Mesenteric fat pad (tissue), 1 donor: ENCODE results near the gene CARD14. TPM values are rescaled to one million over a fixed set of nuclear protein-coding genes. Genes with fewer than 3 reads are reported as not detected.

Experiments
- DNase-seq: peaks from one replicate; pipeline ENCODE4 v3.0.0-alpha.2; 2020; ENCODE audit warnings: low spot score
- total RNA-seq: library from RNA; stranded (reverse); fragmentation: NEBNext Ultra II Directional; extraction: Animal tissue kit (Norgen Biotek cat#: 25700); gene quantifications from one replicate; pipeline ENCODE4 v1.2.1, GENCODE V29; 2021
- donor health status: DM: yes; HTN: yes; CAD: no.

The CARD14 gene
- total RNA-seq, 1 donor from 2014 or later = not detected

- no peak for DNase-seq
Observed at GRCh38 chr17:80209765-80210164, 39.9 kb downstream of the CARD14 start.

DNA sequence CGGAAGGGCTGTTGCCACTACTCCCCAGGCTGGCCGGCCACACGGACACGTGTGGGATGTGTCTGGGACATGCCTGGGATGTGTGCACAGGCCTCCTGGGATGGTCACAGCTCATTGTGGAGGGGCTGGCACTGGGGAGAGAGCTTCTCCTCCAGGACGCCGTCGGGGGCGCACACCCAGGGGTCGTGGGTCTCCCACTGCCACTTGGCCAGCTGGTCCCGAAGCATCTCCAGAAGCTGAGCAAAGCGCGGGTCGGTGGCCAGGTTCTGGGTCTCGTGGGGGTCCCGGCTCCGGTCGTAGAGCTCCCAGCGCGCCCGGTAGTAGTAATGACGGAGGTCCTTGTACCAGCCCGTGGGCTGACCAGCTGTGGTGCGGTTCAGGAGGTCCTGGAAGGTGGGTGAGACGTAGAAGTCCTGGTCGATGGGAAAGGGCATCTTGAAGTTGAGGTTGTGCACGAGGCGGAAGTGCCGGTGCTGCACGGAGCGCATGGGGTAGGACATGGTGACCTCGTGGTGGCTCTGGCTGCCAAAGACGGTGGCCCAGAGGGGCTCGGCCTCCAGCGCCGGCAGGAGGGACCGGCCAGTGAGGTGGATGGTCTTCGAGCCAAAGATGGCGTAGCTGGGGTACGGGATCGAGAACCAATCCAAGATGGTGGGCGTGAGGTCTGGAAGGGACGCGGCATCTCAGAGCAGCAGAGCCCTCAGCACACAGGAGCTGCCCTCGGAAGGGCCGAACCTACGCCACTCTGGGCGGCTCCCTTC lies 40.7 kb downstream of the CARD14 start:
- DNase-seq = no peak

DNA sequence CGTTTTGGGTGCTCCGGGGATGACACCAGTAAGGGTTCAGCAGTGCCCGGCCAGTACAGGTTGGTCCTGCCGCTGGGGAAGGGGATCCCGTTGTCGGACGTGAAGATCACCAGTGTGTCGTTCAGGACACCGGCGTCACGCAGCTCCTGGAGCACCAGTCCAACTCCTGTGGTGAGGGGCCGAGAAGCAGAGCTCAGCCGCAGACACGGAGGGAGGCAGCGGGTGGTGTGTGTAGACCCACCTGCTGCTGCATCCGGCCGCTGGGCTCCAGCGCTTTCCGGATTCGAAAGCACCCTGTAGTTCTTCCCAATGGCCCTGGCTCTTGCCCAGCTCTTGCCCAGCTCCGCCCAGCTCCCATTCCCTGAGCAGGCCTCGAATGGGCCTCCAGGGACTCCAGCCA lies 42.3 kb downstream of the CARD14 start:
- no peak for DNase-seq

DNA sequence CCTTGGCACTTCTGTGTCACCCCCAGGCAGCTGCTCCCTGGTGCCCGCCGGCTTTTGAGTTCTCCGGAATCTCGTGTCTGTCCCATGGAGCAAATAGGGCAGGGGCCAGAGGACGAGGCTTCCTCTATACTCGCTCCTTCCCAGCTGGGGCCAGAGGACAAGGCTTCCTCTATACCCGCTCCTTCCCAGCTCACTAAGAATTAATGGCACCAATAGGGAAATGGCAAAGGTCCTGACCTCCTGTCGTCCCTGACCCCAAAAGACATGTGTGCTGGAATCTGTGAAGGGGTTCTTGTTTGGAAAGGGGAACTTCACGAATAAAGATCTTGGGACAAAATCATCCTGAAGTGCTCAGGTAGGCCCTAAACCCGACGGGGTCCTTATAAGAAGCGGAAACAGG lies 42.7 kb downstream of the CARD14 start:
- no peak for DNase-seq

- DNase-seq = no peak
Observed at GRCh38 chr17:80212962-80213642, 43.3 kb downstream of the CARD14 start.

DNA sequence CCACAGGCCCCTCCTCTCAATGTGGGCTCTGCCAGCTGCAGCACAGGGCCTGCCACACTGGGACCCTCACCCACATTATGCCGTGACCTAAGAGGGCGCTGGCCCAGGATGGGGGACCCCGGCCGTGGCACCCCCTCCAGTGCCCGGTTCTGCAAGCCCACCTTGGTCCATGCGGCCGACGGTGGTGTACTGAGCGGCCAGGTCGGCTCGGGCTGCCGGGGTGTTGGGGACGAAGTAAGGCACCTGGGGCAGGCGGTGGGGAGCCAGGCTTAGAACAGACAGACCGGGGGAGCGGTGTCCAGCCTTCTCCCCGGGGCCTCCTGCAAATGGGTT lies 43.8 kb downstream of the CARD14 start:
- no peak for DNase-seq

GRCh38 chr17:80214012-80214877 lies 44.4 kb downstream of the CARD14 start:
- no peak for DNase-seq

- no peak for DNase-seq
Observed at GRCh38 chr17:80214878-80215210, 45.0 kb downstream of the CARD14 start.

DNA sequence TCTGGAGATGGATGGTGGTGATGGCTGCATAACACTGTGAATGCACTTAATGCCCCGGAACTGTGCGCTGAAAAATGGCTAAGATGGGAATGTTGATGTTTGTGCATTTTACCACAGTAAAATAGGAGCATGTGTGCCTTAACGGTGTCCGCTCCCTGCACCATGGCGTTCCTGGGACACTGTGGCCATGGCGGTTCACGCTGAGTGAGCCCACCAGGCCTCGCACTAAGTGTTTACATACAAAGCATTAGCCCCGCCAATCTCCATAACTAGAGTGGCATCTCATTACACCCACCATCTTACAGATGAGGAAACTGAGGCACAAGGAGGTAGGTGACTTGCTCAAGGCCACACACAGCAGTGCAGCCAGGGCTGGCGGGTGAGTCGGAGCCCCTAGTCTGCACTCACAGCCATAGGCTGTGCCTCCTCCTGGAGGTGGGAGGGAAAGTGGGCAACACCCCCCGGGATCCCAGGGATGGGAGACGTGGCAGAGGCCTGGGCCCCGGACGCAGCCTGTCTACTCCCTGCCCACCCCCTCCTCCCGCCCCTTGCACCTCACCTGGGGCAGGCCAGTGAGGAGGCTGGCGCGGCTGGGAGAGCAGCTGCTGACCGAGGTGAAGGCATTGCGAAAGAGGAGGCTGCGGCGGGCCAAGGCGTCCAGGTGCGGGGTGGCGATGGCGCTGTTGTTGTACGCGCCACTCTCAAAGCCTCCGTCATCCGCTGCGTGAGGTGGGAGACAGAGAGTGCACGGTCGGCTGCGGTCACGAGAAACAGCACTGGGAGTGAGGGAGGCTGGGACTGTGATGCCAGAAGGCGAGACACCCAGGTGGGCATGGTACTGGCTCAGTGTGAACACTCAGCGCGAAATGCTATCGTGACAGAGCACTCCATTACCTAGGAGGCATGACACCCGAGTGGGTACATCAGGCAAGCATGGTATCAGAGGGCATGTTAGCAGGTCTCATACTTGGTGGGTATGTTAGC lies 46.9 kb downstream of the CARD14 start:
- no peak for DNase-seq

DNA sequence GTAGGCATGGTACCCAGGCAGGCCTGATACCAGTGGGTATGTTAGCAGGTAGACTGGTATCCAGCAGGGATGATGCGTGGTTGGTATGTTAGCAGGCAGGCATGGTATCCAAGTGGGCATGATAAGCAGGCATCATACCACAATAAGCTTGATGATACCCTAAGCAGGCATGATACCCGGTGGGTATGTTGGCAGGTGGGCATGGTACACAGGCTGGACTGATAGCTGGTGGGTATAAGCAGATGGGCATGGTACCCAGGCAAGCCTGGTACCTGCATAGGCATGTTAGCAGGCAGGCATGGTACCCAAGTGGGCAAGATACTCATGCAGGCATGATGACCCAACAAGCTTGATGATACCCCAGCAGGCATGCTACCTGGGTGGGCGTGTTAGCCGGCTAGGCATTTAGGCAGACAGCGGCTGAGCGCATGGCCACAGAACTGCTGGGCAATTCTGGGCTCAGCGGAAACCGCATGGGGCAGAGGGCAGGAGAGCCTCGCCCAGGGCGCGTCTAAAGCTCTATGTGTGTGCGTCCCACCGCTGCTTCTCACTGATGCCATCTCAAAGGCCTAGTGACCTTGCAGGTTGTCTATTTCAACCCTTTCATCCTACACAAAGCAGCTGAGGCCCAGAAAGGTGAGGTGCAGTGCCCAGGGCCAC lies 48.0 kb downstream of the CARD14 start:
- DNase-seq = no peak

DNA sequence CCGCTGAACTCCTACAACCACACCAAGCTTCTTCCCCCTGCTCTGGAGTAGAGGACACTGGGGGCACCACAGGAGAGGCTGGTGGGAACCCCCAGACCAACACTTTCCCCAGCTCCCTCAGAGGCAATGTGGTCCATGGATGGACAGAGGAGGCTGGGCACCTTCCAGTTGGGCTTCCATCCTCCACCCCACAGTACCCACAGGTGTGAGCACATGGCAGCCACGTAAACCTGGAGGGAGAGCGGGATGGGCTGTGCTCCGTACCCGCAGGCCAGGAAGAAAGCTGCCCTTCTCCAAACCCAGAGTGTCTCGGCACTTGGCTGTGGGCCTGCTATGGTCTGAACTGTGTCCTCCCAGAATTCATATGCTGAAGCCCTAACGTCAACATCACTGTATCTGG lies 48.6 kb downstream of the CARD14 start:
- no peak for DNase-seq

GRCh38 chr17:80219013-80219762 lies 49.4 kb downstream of the CARD14 start:
- no peak for DNase-seq

DNA sequence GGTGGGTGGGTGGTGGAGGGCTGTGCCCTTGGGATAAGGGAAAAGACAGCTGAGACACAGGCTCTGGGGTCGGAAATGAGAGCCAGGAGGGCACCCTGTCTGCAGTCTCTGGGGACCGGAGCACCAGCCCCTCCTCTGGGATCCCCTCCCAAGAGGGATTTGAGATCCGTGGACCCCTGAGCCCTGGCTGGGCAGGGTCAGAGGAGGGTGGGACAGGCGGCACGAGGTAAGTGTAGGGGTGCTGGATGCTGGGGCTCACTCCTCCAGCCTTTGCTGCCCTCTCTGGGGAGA lies 49.9 kb downstream of the CARD14 start:
- DNase-seq = no peak

- peak; percentile 93 for DNase-seq
Observed at GRCh38 chr17:80220054-80220735, 50.4 kb downstream of the CARD14 start, which contains the start of the genes SGSH and SLC26A11. Gene SGSH (minus strand): TSS chr17:80220333. CDS start chr17:80220313, 20 bp downstream. Gene SLC26A11 (plus strand): TSS chr17:80220427. CDS start chr17:80221561, 1,134 bp downstream.

GRCh38 chr17:80220736-80221215 lies 50.9 kb downstream of the CARD14 start:
- no peak for DNase-seq

DNA sequence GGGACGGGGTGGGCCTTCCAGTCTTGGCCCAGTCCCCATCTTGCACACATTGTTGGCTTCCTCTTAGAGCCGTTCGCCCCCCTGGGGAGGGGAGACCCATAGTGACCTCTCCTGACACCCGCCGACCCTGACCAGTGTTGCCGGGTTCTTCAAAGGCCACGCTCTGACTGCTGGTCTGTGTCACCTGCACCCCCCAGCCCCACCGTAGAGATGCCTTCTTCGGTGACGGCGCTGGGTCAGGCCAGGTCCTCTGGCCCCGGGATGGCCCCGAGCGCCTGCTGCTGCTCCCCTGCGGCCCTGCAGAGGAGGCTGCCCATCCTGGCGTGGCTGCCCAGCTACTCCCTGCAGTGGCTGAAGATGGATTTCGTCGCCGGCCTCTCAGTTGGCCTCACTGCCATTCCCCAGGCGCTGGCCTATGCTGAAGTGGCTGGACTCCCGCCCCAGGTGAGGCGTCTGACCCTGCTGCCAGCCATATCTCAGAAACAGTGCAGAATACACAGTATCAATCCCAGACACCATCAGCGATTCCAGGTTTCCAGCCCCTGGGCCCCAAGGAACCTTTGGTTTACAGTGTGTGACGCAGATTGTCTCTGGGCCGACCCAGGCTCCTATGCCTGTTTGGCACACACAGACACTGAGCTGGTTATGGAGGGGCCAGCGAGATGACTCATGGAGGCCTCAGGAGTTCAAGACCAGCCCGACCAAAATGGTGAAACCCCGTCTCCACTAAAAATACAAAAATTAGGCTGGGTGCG lies 51.7 kb downstream of the CARD14 start:
- DNase-seq = no peak

DNA sequence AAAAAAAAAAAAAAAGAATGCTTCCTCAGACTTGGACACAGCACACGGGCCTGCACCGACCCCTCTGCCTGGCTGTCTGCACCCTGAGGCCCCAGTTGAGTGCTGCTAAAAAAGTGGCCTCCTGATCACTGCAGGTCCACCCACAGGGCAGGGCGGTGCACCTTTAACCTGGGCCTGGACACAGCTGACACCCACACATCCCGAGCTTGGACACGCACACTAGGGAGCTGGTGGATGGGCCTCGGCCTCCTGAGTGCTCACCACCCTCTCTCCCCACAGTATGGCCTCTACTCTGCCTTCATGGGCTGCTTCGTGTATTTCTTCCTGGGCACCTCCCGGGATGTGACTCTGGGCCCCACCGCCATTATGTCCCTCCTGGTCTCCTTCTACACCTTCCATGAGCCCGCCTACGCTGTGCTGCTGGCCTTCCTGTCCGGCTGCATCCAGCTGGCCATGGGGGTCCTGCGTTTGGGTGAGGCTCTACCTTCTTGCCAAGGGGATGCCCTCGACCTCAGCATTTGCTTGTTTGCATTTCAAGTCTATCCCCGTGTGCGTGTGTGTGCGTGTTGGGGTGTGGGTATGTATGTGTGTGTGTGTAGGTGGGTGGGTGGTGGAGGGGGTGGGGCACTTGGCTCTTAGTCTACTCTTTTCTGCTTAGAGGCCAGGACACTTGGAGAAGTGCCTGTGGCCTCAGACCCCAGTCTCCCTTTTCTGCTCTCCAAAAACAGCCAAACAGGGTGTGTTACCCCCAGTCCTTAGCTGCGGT lies 52.7 kb downstream of the CARD14 start:
- no peak for DNase-seq
